Measurements from ENCODE around the gene SERPINA12. TPM values are rescaled to one million over a fixed set of nuclear protein-coding genes. Genes with fewer than 3 reads are reported as not detected.

The SERPINA12 gene
- total and polyA plus RNA-seq, 12 donors, result not detected

DNA sequence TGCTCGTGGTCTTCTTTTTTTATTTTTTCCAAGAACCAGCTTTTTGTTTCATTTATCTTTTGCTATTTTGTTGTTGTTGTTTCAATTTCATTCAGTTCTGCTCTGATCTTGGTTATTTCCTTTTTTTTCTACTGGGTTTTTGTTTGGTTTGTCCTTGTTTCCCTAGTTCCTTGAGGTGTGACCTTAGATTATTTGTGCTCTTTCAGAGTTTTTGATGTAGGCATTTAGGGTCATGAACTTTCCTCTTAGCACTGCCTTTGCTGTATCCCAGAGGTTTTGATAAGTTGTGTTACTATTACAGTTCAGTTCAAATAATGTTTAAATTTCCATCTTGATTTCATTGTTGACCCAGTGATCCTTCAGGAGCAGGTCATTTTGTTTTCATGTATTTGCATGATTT, 53.3 kb downstream of the SERPINA12 start:
- Histone ChIP-seq H3K4me1 (no peaks in the 10 kb centered on the region), H3K9me3 (peaks cover 0 to 25% (median 0%) of the 10 kb centered on the region in 11 donors), H3K27ac (no peak overlapping the region), H3K27me3 (peaks cover 0 to 32% (median 11%) of the 10 kb centered on the region in 7 donors), H3K36me3 (no peaks in the 10 kb centered on the region), H3K4me3 (no peak overlapping the region)
- TF ChIP-seq, protein P1, sequence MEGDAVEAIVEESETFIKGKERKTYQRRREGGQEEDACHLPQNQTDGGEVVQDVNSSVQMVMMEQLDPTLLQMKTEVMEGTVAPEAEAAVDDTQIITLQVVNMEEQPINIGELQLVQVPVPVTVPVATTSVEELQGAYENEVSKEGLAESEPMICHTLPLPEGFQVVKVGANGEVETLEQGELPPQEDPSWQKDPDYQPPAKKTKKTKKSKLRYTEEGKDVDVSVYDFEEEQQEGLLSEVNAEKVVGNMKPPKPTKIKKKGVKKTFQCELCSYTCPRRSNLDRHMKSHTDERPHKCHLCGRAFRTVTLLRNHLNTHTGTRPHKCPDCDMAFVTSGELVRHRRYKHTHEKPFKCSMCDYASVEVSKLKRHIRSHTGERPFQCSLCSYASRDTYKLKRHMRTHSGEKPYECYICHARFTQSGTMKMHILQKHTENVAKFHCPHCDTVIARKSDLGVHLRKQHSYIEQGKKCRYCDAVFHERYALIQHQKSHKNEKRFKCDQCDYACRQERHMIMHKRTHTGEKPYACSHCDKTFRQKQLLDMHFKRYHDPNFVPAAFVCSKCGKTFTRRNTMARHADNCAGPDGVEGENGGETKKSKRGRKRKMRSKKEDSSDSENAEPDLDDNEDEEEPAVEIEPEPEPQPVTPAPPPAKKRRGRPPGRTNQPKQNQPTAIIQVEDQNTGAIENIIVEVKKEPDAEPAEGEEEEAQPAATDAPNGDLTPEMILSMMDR (IDR thresholded peaks at IDR 0.05), result no peak
- no peak for ATAC-seq
- intact Hi-C loops (cut with DNase I), result no loop called here
- 0 to 12% methylated on average over 1 of the region's 1 CpG for WGBS, 2 donors
- DNase-seq, result no peak

DNA sequence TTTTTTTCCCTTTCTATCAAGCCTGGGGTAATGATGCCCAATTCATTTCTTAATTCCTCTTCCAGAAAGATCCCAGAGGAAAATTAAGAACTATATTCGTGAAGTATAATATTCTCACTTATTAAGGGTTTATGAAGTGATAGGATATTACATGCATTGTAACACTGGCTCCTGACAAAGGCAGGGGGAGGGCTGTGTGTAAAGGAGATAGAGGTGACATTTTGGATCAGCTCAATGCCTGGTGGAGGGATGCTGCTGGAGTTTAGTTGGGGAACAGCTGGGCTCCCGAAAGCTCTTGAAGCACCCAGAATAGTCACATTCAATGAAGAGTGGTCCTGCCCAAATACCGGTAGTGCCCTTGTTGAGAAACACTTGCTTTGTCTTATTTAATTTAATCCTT, 57.4 kb downstream of the SERPINA12 start:
- H3K4me3 ChIP-seq, result no peak overlapping the region
- H3K4me1 ChIP-seq, result no peaks in the 10 kb centered on the region
- WGBS, 2 donors, result 35 to 48% methylated on average over 3 of the region's 3 CpGs
- DNase-seq, result no peak
- no peaks in the 10 kb centered on the region for H3K36me3 ChIP-seq
- no peak for ATAC-seq
- peaks cover 0 to 8% (median 0%) of the 10 kb centered on the region in 11 donors for H3K9me3 ChIP-seq
- peaks cover 0 to 49% (median 23%) of the 10 kb centered on the region in 7 donors for H3K27me3 ChIP-seq
- TF ChIP-seq, protein P1 (IDR thresholded peaks at IDR 0.05), result no peak
- H3K27ac ChIP-seq, result no peak overlapping the region
- intact Hi-C loops (cut with DNase I), result no loop called here

DNA sequence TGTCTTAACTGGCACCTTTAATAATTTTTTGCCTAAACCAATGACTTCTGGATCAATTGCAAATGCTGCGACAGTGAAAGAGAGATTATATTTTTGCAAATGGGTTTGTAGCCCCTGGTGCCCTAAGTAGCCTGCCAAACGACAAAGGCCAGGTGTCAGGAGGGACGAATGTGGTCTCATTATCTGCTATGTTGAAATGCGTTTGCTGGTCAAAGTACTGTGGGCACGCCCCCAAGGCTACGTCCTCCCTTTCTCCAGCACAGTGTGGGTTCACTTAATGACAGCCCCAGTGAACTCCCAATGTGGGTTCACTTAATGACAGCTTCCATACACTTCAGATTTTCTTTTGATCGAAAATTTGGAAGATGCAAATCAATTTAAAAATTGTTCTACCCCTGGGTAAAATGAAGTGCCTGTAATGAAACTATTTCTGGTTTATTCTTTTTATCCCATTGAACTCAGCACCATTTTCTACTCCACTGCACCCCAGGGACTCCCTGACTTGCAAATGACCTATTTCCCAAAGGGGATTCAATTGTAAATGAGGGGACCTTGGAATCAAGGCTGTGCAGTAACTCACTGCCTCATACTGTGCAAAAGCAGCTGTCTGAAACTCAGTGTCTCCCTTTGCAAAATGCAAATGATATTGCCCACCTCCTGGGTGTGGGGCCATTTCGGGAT, 58.0 kb downstream of the SERPINA12 start:
- ATAC-seq (no peak), DNase-seq (no peak)
- H3K9me3 ChIP-seq, result peaks cover 0 to 4% (median 0%) of the 10 kb centered on the region in 11 donors
- no peaks in the 10 kb centered on the region for H3K36me3 ChIP-seq
- H3K4me3 ChIP-seq, result no peak overlapping the region
- peaks cover 0 to 51% (median 19%) of the 10 kb centered on the region in 7 donors for H3K27me3 ChIP-seq
- intact Hi-C loops (cut with DNase I), result no loop called here
- TF ChIP-seq, protein P1 (IDR thresholded peaks at IDR 0.05), result no peak
- H3K4me1 ChIP-seq, result no peaks in the 10 kb centered on the region
- H3K27ac ChIP-seq, result no peak overlapping the region
- WGBS, 2 donors, result 15 to 16% methylated on average over 8 of the region's 8 CpGs

DNA sequence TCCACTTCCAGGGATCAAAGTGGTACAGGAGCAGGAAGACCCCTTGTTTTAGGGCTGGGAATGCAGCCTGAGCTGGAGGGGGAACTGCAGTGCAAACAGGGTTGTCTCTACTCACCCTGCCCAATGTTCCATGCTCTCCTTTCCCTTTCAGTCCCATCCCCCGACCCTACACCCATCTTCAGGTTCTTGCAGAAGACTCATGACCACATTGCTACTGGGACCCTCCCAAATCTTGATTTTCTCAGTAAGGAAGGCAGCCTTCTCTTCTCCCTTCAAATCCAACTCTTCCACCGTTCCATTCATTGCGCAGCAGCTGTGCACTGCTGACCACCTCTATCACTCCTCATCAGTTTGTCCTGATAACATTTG, 58.6 kb downstream of the SERPINA12 start:
- H3K27me3 ChIP-seq, result peaks cover 0 to 53% (median 19%) of the 10 kb centered on the region in 7 donors

More for the DNA sequence above, 58.6 kb downstream of the SERPINA12 start:
- TF ChIP-seq, protein P1 (IDR thresholded peaks at IDR 0.05), result no peak
- DNase-seq (no peak), ATAC-seq (no peak)
- 51 to 54% methylated on average over 3 of the region's 3 CpGs for WGBS, 2 donors
- intact Hi-C loops (cut with DNase I), result no loop called here
- Histone ChIP-seq H3K27ac (no peak overlapping the region), H3K36me3 (no peaks in the 10 kb centered on the region), H3K9me3 (peaks cover 0 to 4% (median 0%) of the 10 kb centered on the region in 11 donors), H3K4me3 (no peak overlapping the region), H3K4me1 (no peaks in the 10 kb centered on the region)

All from heart right ventricle (tissue), 16 donors.